Parathyroid adenoma (tissue), 2 donors: ENCODE measurements around the gene TAF15.
A peak's percentile ranks its signal among the peaks of the same experiment; 100 is the strongest.

Experiments used
- H2AFZ ChIP-seq: fragments of 300-600 bp; sonication (generic); one replicate; pipeline ENCODE4 v1.7.0; 2017; ENCODE audit warnings: antibody characterized with exemption, mild to moderate bottlenecking
- H3K27ac ChIP-seq: fragments of 300-600 bp; sonication (generic); one replicate; pipeline ENCODE4 v1.7.0; 2017
- H3K27me3 ChIP-seq: fragments of 300-600 bp; sonication (generic); one replicate; pipeline ENCODE4 v1.7.0; 2017; ENCODE audit warnings: low read length; ENCODE audit not compliant: control insufficient read depth, insufficient read depth
- H3K36me3 ChIP-seq: fragments of 300-600 bp; sonication (generic); one replicate; pipeline ENCODE4 v1.7.0; 2017; ENCODE audit warnings: low read length; ENCODE audit not compliant: control insufficient read depth, insufficient read depth
- H3K4me1 ChIP-seq: fragments of 300-600 bp; sonication (generic); one replicate; pipeline ENCODE4 v1.7.0; 2017; ENCODE audit warnings: control low read depth
- H3K4me2 ChIP-seq: fragments of 300-600 bp; sonication (generic); one replicate; pipeline ENCODE4 v1.7.0; 2017; ENCODE audit warnings: low read length
- H3K4me3 ChIP-seq: fragments of 300-600 bp; sonication (generic); one replicate; pipeline ENCODE4 v1.7.0; 2017; ENCODE audit warnings: low read depth, low read length
- H3K79me2 ChIP-seq: fragments of 300-600 bp; sonication (generic); one replicate; pipeline ENCODE4 v1.7.0; 2017; ENCODE audit warnings: control low read depth
- H3K9ac ChIP-seq: fragments of 300-600 bp; sonication (generic); one replicate; pipeline ENCODE4 v1.7.0; 2017; ENCODE audit warnings: mild to moderate bottlenecking
- H3K9me3 ChIP-seq: fragments of 300-600 bp; sonication (generic); one replicate; pipeline ENCODE4 v1.7.0; 2017; ENCODE audit warnings: low read length; ENCODE audit not compliant: control insufficient read depth
- CTCF ChIP-seq: fragments of 300-600 bp; sonication (generic); IDR thresholded peaks from one replicate; pipeline ENCODE4 v1.7.0; 2017; ENCODE audit warnings: antibody characterized with exemption, mild to moderate bottlenecking
- donor health status: primary hyperparathyroidism.

Gene TAF15

GRCh38 chr17:35773679-35774425 lies 35.4 kb upstream of the TAF15 start:
- Histone ChIP-seq H3K4me1 (no peaks in the 10 kb centered on the region), H3K9me3 (no peaks in the 10 kb centered on the region), H3K79me2 (no peaks in the 10 kb centered on the region), H3K4me2 (no peak overlapping the region), H2AFZ (peak overlapping the region; percentile 44), H3K4me3 (no peak overlapping the region), H3K36me3 (no peaks in the 10 kb centered on the region), H3K9ac (no peak overlapping the region), H3K27ac (no peak overlapping the region), H3K27me3 (no peaks in the 10 kb centered on the region)
- no peak for TF ChIP-seq CTCF

GRCh38 chr17:35774499-35774898 lies 34.8 kb upstream of the TAF15 start:
- no peak overlapping the region for H3K27ac ChIP-seq

GRCh38 chr17:35775039-35775438 lies 34.2 kb upstream of the TAF15 start:
- Histone ChIP-seq H3K36me3 (no peaks in the 10 kb centered on the region), H3K79me2 (no peaks in the 10 kb centered on the region), H3K9me3 (no peaks in the 10 kb centered on the region), H3K27me3 (no peaks in the 10 kb centered on the region), H3K4me3 (no peak overlapping the region), H3K9ac (no peak overlapping the region), H3K4me2 (no peak overlapping the region), H2AFZ (no peak overlapping the region), H3K4me1 (no peaks in the 10 kb centered on the region), H3K27ac (no peak overlapping the region)
- no peak for TF ChIP-seq CTCF

More at GRCh38 chr17:35774499-35774898, 34.8 kb upstream of the TAF15 start:
- Histone ChIP-seq H3K4me1 (no peaks in the 10 kb centered on the region), H3K4me2 (no peak overlapping the region), H3K27me3 (no peaks in the 10 kb centered on the region), H3K9me3 (no peaks in the 10 kb centered on the region), H3K36me3 (no peaks in the 10 kb centered on the region), H3K4me3 (no peak overlapping the region), H3K9ac (no peak overlapping the region), H2AFZ (peak overlapping the region; percentile 44), H3K79me2 (no peaks in the 10 kb centered on the region)
- no peak for TF ChIP-seq CTCF

- H3K79me2 ChIP-seq = no peaks in the 10 kb centered on the region
- H3K27me3 ChIP-seq = no peaks in the 10 kb centered on the region
- TF ChIP-seq CTCF = no peak
- no peak overlapping the region for H3K9ac ChIP-seq
- no peaks in the 10 kb centered on the region for H3K4me1 ChIP-seq
- no peak overlapping the region for H3K4me2 ChIP-seq
- H3K9me3 ChIP-seq = no peaks in the 10 kb centered on the region
- H3K27ac ChIP-seq = no peak overlapping the region
- no peak overlapping the region for H3K4me3 ChIP-seq
- no peaks in the 10 kb centered on the region for H3K36me3 ChIP-seq
- no peak overlapping the region for H2AFZ ChIP-seq
These were observed 33.7 kb upstream of the TAF15 start for GRCh38 chr17:35775583-35775982.

- no peak overlapping the region for H3K9ac ChIP-seq
- no peak overlapping the region for H2AFZ ChIP-seq
- H3K27ac ChIP-seq = no peak overlapping the region
- no peak for TF ChIP-seq CTCF
- no peaks in the 10 kb centered on the region for H3K4me1 ChIP-seq
- no peaks in the 10 kb centered on the region for H3K27me3 ChIP-seq
- no peaks in the 10 kb centered on the region for H3K9me3 ChIP-seq
- H3K4me2 ChIP-seq = no peak overlapping the region
- no peak overlapping the region for H3K4me3 ChIP-seq
- no peaks in the 10 kb centered on the region for H3K79me2 ChIP-seq
- no peaks in the 10 kb centered on the region for H3K36me3 ChIP-seq
These were observed 30.6 kb upstream of the TAF15 start for GRCh38 chr17:35778641-35779196.
